IPS-18a (cell line): ENCODE results near the gene MARCKS.
"Not testable (repeated sequence)": the region's sequence is repeated elsewhere in the genome, so short reads cannot be mapped to it uniquely, and the experiment has no call there.

Source experiments
- H3K27ac ChIP-seq: one replicate; pipeline ENCODE4 v1.5.1; 2013; ENCODE audit warnings: low read length
- H3K27me3 ChIP-seq: one replicate; pipeline ENCODE4 v1.6.1; 2013; ENCODE audit warnings: mild to moderate bottlenecking, low read length; ENCODE audit not compliant: control insufficient read depth, insufficient read depth
- H3K36me3 ChIP-seq: one replicate; pipeline ENCODE4 v1.6.1; 2013; ENCODE audit warnings: low read depth, low read length; ENCODE audit not compliant: control insufficient read depth
- H3K4me1 ChIP-seq: one replicate; pipeline ENCODE4 v1.6.1; 2013; ENCODE audit warnings: low read depth, low read length; ENCODE audit not compliant: control insufficient read depth
- H3K4me3 ChIP-seq: one replicate; pipeline ENCODE4 v1.5.1; 2013; ENCODE audit warnings: low read length
- H3K9ac ChIP-seq: one replicate; pipeline ENCODE4 v1.6.1; 2013; ENCODE audit warnings: mild to moderate bottlenecking, low read length, moderate library complexity
- H3K9me3 ChIP-seq: one replicate; pipeline ENCODE4 v1.6.1; 2013; ENCODE audit warnings: low read depth, low read length; ENCODE audit not compliant: control insufficient read depth

The MARCKS gene

GRCh38 chr6:113893451-113893850, 36.3 kb downstream of the MARCKS start:
- no peak overlapping the region for H3K4me3 ChIP-seq
- H3K27me3 ChIP-seq: no peaks in the 10 kb centered on the region
- no peak overlapping the region for H3K27ac ChIP-seq
- H3K4me1 ChIP-seq: no peaks in the 10 kb centered on the region
- no peaks in the 10 kb centered on the region for H3K9me3 ChIP-seq
- H3K36me3 ChIP-seq: no peaks in the 10 kb centered on the region
- no peak overlapping the region for H3K9ac ChIP-seq

- H3K4me1 ChIP-seq: no peaks in the 10 kb centered on the region
- H3K27ac ChIP-seq: no peak overlapping the region
- H3K36me3 ChIP-seq: no peaks in the 10 kb centered on the region
- no peak overlapping the region for H3K9ac ChIP-seq
- H3K9me3 ChIP-seq: no peaks in the 10 kb centered on the region
- no peak overlapping the region for H3K4me3 ChIP-seq
- H3K27me3 ChIP-seq: no peaks in the 10 kb centered on the region
Observed at GRCh38 chr6:113893866-113894265, 36.7 kb downstream of the MARCKS start.

- no peak overlapping the region for H3K27ac ChIP-seq
- no peaks in the 10 kb centered on the region for H3K36me3 ChIP-seq
- H3K4me3 ChIP-seq: no peak overlapping the region
Observed at GRCh38 chr6:113894712-113895674, 37.8 kb downstream of the MARCKS start.

GRCh38 chr6:113901482-113901881, 44.3 kb downstream of the MARCKS start:
- H3K36me3 ChIP-seq: no peaks in the 10 kb centered on the region
- H3K27me3 ChIP-seq: no peaks in the 10 kb centered on the region
- no peak overlapping the region for H3K4me3 ChIP-seq
- H3K9ac ChIP-seq: no peak overlapping the region
- no peak overlapping the region for H3K27ac ChIP-seq
- H3K4me1 ChIP-seq: no peaks in the 10 kb centered on the region
- H3K9me3 ChIP-seq: no peaks in the 10 kb centered on the region

More at GRCh38 chr6:113894712-113895674, 37.8 kb downstream of the MARCKS start:
- H3K9me3 ChIP-seq: no peaks in the 10 kb centered on the region
- no peaks in the 10 kb centered on the region for H3K27me3 ChIP-seq
- no peaks in the 10 kb centered on the region for H3K4me1 ChIP-seq
- H3K9ac ChIP-seq: no peak overlapping the region

- Histone ChIP-seq H3K27me3 (no peaks in the 10 kb centered on the region), H3K27ac (no peak overlapping the region), H3K36me3 (no peaks in the 10 kb centered on the region), H3K4me3 (no peak overlapping the region), H3K9ac (no peak overlapping the region), H3K4me1 (no peaks in the 10 kb centered on the region), H3K9me3 (no peaks in the 10 kb centered on the region)
Observed at GRCh38 chr6:113903666-113904330, 46.7 kb downstream of the MARCKS start.

GRCh38 chr6:113907102-113907815, 50.1 kb downstream of the MARCKS start:
- Histone ChIP-seq H3K9ac (no peak overlapping the region), H3K27me3 (no peaks in the 10 kb centered on the region), H3K27ac (no peak overlapping the region), H3K4me3 (no peak overlapping the region), H3K9me3 (no peaks in the 10 kb centered on the region), H3K4me1 (no peaks in the 10 kb centered on the region), H3K36me3 (no peaks in the 10 kb centered on the region)

- Histone ChIP-seq H3K9ac (no peak overlapping the region), H3K9me3 (no peaks in the 10 kb centered on the region), H3K27me3 (no peaks in the 10 kb centered on the region), H3K27ac (no peak overlapping the region), H3K36me3 (no peaks in the 10 kb centered on the region), H3K4me1 (no peaks in the 10 kb centered on the region), H3K4me3 (no peak overlapping the region)
Observed at GRCh38 chr6:113908801-113909200, 51.7 kb downstream of the MARCKS start.

- Histone ChIP-seq H3K36me3 (no peaks in the 10 kb centered on the region), H3K4me3 (no peak overlapping the region), H3K9me3 (no peaks in the 10 kb centered on the region), H3K27ac (no peak overlapping the region), H3K4me1 (no peaks in the 10 kb centered on the region), H3K9ac (no peak overlapping the region), H3K27me3 (no peaks in the 10 kb centered on the region)
Observed at GRCh38 chr6:113909224-113909856, 52.2 kb downstream of the MARCKS start.

- not testable (repeated sequence) for H3K9me3 ChIP-seq, H3K4me3 ChIP-seq, H3K9ac ChIP-seq, H3K4me1 ChIP-seq, H3K27ac ChIP-seq, H3K36me3 ChIP-seq, H3K27me3 ChIP-seq
Observed at GRCh38 chr6:113910285-113910684, 53.1 kb downstream of the MARCKS start.
